PFSK-1 (cell line): ENCODE data around the gene MAP1LC3A.

Experiments
- FOXP2 ChIP-seq: optimal IDR thresholded peaks from 2 replicates; pipeline ENCODE3; 2011; ENCODE audit warnings: borderline replicate concordance, control low read depth, inconsistent platforms; ENCODE audit not compliant: insufficient read depth; ENCODE audit errors: extremely low read length, extremely low read depth
- POLR2AphosphoS5 ChIP-seq: IDR thresholded peaks from 2 replicates; pipeline ENCODE4 v1.6.1; 2012; ENCODE audit warnings: low read depth, mild to moderate bottlenecking, control low read depth, low read length, moderate library complexity
- REST ChIP-seq, 2 experiments: IDR thresholded peaks; 2 replicates each; pipeline versions ENCODE4 v1.6.1 to v1.8.0; 2011 to 2012; ENCODE audit warnings: low read depth in 2 of 2, low read length in 2 of 2, control low read depth in 1 of 2, inconsistent platforms in 1 of 2, mild to moderate bottlenecking in 1 of 2, moderate library complexity in 1 of 2; ENCODE audit not compliant: insufficient read depth in 1 of 2
- SIN3A ChIP-seq: IDR thresholded peaks from 2 replicates; pipeline ENCODE4 v1.6.1; 2012; ENCODE audit warnings: mild to moderate bottlenecking, low read length, moderate library complexity, borderline replicate concordance; ENCODE audit not compliant: insufficient read depth
- TAF1 ChIP-seq: IDR thresholded peaks from 2 replicates; pipeline ENCODE4 v1.6.1; 2012; ENCODE audit warnings: low read length, control low read depth, borderline replicate concordance; ENCODE audit not compliant: insufficient read depth

Gene MAP1LC3A

DNA sequence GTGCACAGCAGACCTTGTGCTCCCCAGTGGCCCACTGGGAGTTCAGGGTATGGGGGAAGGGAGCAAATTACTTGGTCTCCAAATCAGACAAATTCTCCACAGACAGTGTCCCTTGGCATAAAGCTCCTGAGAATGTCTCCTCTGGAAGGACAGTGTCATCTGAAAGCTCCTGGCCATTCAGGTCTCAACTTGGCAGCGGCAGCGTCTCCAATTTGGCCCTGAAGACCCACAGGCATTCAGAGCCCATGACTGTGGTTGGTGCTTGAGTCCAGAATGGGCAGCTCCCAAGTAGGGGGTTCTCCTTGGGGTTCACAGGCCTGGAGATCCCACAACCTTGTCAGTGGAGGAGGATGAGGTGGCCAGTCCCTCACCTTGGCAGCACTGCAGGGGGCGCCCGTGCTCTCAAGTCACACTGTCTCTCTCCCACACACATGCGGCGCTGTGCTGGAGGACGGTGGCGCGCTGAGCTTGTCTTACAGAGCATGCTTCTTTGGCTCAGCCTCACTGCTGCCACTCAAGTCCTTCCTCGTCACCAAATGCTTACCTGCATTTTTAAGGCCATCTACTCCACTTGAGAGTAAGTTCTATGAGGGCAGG is 21.6 kb upstream of the MAP1LC3A start:
- TF ChIP-seq TAF1 (no peak), FOXP2 (peak; percentile 59), POLR2AphosphoS5 (no peak), SIN3A (no peak)

DNA sequence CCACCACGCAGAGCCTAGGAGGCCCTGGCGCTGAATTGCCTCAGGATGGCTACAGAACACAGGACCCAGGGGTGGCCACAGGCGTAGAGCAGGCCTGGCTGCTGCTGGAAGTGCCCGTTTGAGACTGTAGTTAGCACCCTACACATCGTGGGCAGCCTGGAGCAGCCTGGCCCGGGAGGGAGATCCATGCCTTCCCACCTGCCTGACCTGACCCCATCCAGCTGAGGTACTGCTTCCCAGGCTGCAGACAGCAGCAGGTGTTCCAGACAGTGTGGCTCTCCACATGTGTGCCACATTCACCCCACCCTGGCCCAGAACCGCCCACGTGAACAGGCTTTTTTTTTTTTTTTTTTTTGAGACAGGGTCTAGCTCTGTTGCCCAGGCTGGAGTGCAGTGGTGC is 20.9 kb upstream of the MAP1LC3A start:
- TF ChIP-seq SIN3A: no peak

DNA sequence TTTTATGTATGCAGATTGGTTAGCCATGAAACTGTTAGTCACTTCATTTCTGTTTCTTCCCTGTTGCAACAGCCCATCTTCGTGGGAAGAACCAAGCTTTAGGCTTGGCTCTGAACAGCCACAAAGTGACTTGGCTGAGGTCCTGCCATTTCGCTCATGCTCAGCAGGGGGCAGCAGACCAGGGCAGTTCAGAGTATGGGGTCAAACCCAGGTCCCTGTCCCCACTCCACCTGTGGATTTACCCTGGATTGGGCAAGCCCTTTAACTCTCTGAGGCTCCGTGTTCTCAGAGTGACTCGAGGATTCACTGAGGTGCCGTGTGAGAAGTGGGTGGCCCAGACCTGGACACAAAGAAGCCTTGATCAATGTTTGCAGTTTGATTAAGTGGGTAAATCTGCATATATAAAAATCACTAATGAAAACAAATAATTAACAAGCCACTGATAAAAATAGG is 19.8 kb upstream of the MAP1LC3A start:
- TF ChIP-seq REST (IDR thresholded peaks at IDR 0.05; ENCODE audit: insufficient read depth in 1 of 2, low read depth in 2 of 2, low read length in 2 of 2): no peak
- TF ChIP-seq POLR2AphosphoS5: no peak
- no peak for TF ChIP-seq SIN3A
- TF ChIP-seq FOXP2: no peak
- TF ChIP-seq TAF1: no peak

DNA sequence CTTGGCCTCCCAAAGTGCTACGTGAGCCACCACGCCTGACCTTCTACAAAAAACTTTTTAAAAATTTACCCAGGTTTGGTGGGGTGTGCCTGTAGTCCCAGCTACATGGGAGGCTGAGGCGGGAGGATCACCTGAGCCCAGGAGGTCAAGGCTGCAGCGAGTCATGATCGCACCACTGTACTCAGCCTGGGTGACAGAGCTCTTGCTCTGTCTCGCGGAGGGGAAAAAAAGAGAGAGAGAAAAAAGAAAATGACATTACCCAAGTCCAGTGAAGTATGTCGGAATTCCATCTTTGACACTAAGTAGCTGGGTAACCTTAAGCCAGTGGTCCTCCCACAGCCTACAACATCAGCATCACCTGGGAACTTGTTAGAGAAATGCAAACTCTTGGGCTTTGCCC is 18.8 kb upstream of the MAP1LC3A start:
- TF ChIP-seq SIN3A (no peak), FOXP2 (no peak), POLR2AphosphoS5 (no peak), TAF1 (no peak)

- TF ChIP-seq SIN3A (no peak), POLR2AphosphoS5 (no peak), FOXP2 (no peak), TAF1 (no peak), REST (IDR thresholded peaks at IDR 0.05; ENCODE audit: insufficient read depth in 1 of 2, low read depth in 2 of 2, low read length in 2 of 2) (no peak)
These were observed 17.8 kb upstream of the MAP1LC3A start for GRCh38 chr20:34540596-34541263.

GRCh38 chr20:34541264-34541901 is 17.1 kb upstream of the MAP1LC3A start:
- TF ChIP-seq REST (IDR thresholded peaks at IDR 0.05; ENCODE audit: insufficient read depth in 1 of 2, low read depth in 2 of 2, low read length in 2 of 2) (no peak), POLR2AphosphoS5 (no peak), SIN3A (no peak), TAF1 (no peak), FOXP2 (no peak)
